Keratinocyte (primary cell): ENCODE results near the gene CFAP53. TPM values are rescaled to one million over a fixed set of nuclear protein-coding genes. Genes with fewer than 3 reads are reported as not detected.
"Not testable (repeated sequence)": the region's sequence is repeated elsewhere in the genome, so short reads cannot be mapped to it uniquely, and the experiment has no call there.

Experiments used
- DNase-seq: peaks from one replicate; pipeline ENCODE4 v3.0.0-alpha.2; 2011; ENCODE audit warnings: low read depth, missing footprints, low spot score
- FAIRE-seq: peaks from 2 replicates; lab custom pipeline; 2011; peaks lifted over from hg19 to GRCh38; lab: Jason Lieb, UNC
- H2AFZ ChIP-seq: 2 replicates; pipeline ENCODE4 v1.6.0; 2012; ENCODE audit warnings: low read length, control low read depth, inconsistent platforms; ENCODE audit not compliant: control insufficient read depth
- H3K27ac ChIP-seq: 2 replicates; pipeline ENCODE4 v1.5.1; 2011; ENCODE audit warnings: low read length; ENCODE audit not compliant: control insufficient read depth, insufficient read depth
- H3K27me3 ChIP-seq: 3 replicates; pipeline ENCODE4 v1.6.0; 2011; ENCODE audit warnings: low read length; ENCODE audit not compliant: control insufficient read depth, insufficient read depth; ENCODE audit errors: extremely low read depth
- H3K36me3 ChIP-seq, 2 experiments: 2 replicates in 1 of 2; 3 replicates in 1 of 2; pipeline ENCODE4 v1.5.1; 2011; ENCODE audit warnings: low read length in 2 of 2, mild to moderate bottlenecking in 1 of 2; ENCODE audit not compliant: control insufficient read depth in 2 of 2, insufficient read depth in 2 of 2; ENCODE audit errors: extremely low read depth in 1 of 2
- H3K4me1 ChIP-seq: 3 replicates; pipeline ENCODE4 v1.5.1; 2011; ENCODE audit warnings: low read length; ENCODE audit not compliant: control insufficient read depth, insufficient read depth; ENCODE audit errors: extremely low read depth
- H3K4me2 ChIP-seq: 3 replicates; pipeline ENCODE4 v1.6.0; 2011; ENCODE audit warnings: low read depth, low read length; ENCODE audit not compliant: control insufficient read depth, insufficient read depth; ENCODE audit errors: extremely low read depth
- H3K4me3 ChIP-seq, 3 experiments: fragments of 200-600 bp in 1 of 3; sonication (generic) in 1 of 3; 2 replicates in 2 of 3; 3 replicates in 1 of 3; pipeline ENCODE4 v1.5.1; 2011 to 2016; ENCODE audit warnings: low read length in 3 of 3, mild to moderate bottlenecking in 3 of 3, control low read depth in 2 of 3, inconsistent platforms in 1 of 3, low read depth in 1 of 3, mixed read lengths in 1 of 3, mixed run types in 1 of 3, moderate library complexity in 1 of 3; ENCODE audit not compliant: control insufficient read depth in 2 of 3, insufficient read depth in 2 of 3; ENCODE audit errors: extremely low read depth in 1 of 3
- H3K79me2 ChIP-seq: 2 replicates; pipeline ENCODE4 v1.6.0; 2012; ENCODE audit warnings: low read length; ENCODE audit not compliant: control insufficient read depth, insufficient read depth
- H3K9ac ChIP-seq: 3 replicates; pipeline ENCODE4 v1.6.0; 2011; ENCODE audit warnings: low read length; ENCODE audit not compliant: control insufficient read depth, insufficient read depth; ENCODE audit errors: extremely low read depth
- H3K9me1 ChIP-seq: 3 replicates; pipeline ENCODE4 v1.6.0; 2011; ENCODE audit warnings: low read length; ENCODE audit not compliant: control insufficient read depth, insufficient read depth; ENCODE audit errors: extremely low read depth
- H3K9me3 ChIP-seq: 2 replicates; pipeline ENCODE4 v1.5.1; 2012; ENCODE audit warnings: low read depth, low read length; ENCODE audit not compliant: control insufficient read depth
- H4K20me1 ChIP-seq: 3 replicates; pipeline ENCODE4 v1.6.0; 2011; ENCODE audit warnings: low read length; ENCODE audit not compliant: control insufficient read depth, insufficient read depth; ENCODE audit errors: extremely low read depth
- CTCF ChIP-seq, 3 experiments: IDR thresholded peaks in 1 of 3; conservative IDR thresholded peaks in 1 of 3; optimal IDR thresholded peaks in 1 of 3; 2 replicates in 2 of 3; 3 replicates in 1 of 3; pipeline versions ENCODE3 to v1.5.1; 2011; ENCODE audit warnings: low read length in 3 of 3, mild to moderate bottlenecking in 3 of 3, moderate library complexity in 2 of 3, control low read depth in 1 of 3, inconsistent platforms in 1 of 3; ENCODE audit not compliant: insufficient read depth in 2 of 3; ENCODE audit errors: extremely low read depth in 1 of 3
- EZH2 ChIP-seq: IDR thresholded peaks from one replicate; pipeline ENCODE4 v1.6.1; 2012; ENCODE audit warnings: inconsistent platforms, mild to moderate bottlenecking, low read length, moderate library complexity
- dilution Hi-C: fragments of 300-500 bp; cut with MboI; formaldehyde crosslinking; loops from one replicate; pipeline ENCODE4 v1.7.0; 2020; ENCODE audit warnings: low sequenced_read_pairs; ENCODE audit not compliant: extremely low pct_ligation_motif_present
- polyA plus RNA-seq, 5 experiments: library from polyadenylated mRNA; depleted of rRNA in 3 of 5; stranded (reverse) in 3 of 5; stranded (forward) in 1 of 5; unstranded in 1 of 5; fragments of >200 nt; gene quantifications; 1 replicate in 1 of 5; 2 replicates in 3 of 5; 3 replicates in 1 of 5; pipeline versions ENCODE4 v1.2.1 to v1.2.3, GENCODE V29; 2011 to 2012; ENCODE audit warnings: missing spikeins in 2 of 5, low read depth in 1 of 5, low replicate concordance in 1 of 5

The CFAP53 gene
- polyA plus RNA-seq, 1 donor (not counting 4 experiments of a cell fraction or from before 2014, with no cell fraction given): 0.59 TPM

- H3K9me3 ChIP-seq: no peaks in the 10 kb centered on the region
- no peak overlapping the region for H2AFZ ChIP-seq
- dilution Hi-C loops: no loop called here
- H3K27me3 ChIP-seq: no peaks in the 10 kb centered on the region
- no peak for DNase-seq
- no peak overlapping the region for H3K4me3 ChIP-seq
- no peaks in the 10 kb centered on the region for H3K36me3 ChIP-seq
- H4K20me1 ChIP-seq: no peaks in the 10 kb centered on the region
- no peak overlapping the region for H3K9ac ChIP-seq
- peaks cover 14% of the 10 kb centered on the region for H3K4me1 ChIP-seq
- no peaks in the 10 kb centered on the region for H3K79me2 ChIP-seq
- H3K27ac ChIP-seq: no peak overlapping the region
- H3K4me2 ChIP-seq: no peak overlapping the region
- TF ChIP-seq EZH2 (no peak), CTCF (optimal IDR thresholded peaks at IDR 0.05 in 1 of 3, IDR thresholded peaks at IDR 0.05 in 1 of 3, conservative IDR thresholded peaks at IDR 0.05 in 1 of 3; ENCODE audit: extremely low read depth in 1 of 3, insufficient read depth in 2 of 3, low read length in 3 of 3) (no peak)
- H3K9me1 ChIP-seq: no peaks in the 10 kb centered on the region
- no peak for FAIRE-seq
Measured at GRCh38 chr18:50310080-50310479, 43.8 kb upstream of the CFAP53 start.

DNA sequence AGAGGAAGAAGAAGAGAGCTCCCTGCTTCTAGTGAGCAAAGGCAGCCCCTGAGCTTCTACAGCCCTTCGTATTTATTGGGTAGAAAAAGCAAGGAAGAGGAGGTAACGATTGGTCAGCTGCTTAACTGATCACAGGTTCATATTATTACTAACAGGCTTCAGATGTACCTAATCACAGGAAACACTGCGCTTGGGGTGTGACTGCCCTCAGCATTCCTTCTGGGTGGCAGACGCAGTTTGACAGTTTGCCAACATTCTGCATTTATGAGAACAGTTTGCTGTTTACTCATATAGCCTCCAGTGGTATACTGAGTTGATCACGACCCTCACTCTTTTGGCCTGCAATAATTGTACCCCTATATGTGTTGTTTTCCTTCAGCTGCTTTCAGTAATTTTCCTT, 42.6 kb upstream of the CFAP53 start:
- H3K36me3 ChIP-seq, H4K20me1 ChIP-seq, dilution Hi-C loops, DNase-seq, H3K27me3 ChIP-seq, FAIRE-seq, H3K9ac ChIP-seq, H3K79me2 ChIP-seq, H3K9me1 ChIP-seq, H3K4me3 ChIP-seq, H3K9me3 ChIP-seq: not testable (repeated sequence)
- H3K27ac ChIP-seq: peak overlapping the region; percentile 74
- peaks cover 14% of the 10 kb centered on the region for H3K4me1 ChIP-seq
- peak overlapping the region; percentile 99 for H3K4me2 ChIP-seq
- H2AFZ ChIP-seq: peak overlapping the region; percentile 13
